OCI-LY1 (cell line): ENCODE measurements around the gene PDLIM3.

Source experiments
- H2AFZ ChIP-seq: fragments of 200-600 bp; sonication (generic), shearing (Covaris generic); 2 replicates; pipeline ENCODE4 v1.6.0; 2014; ENCODE audit warnings: antibody characterized with exemption, mild to moderate bottlenecking, low read length
- H3F3A ChIP-seq: fragments of 200-600 bp; sonication (generic), shearing (Covaris generic); 2 replicates; pipeline ENCODE4 v1.6.0; 2014; ENCODE audit warnings: mild to moderate bottlenecking, antibody characterized with exemption, low read length, moderate library complexity; ENCODE audit not compliant: insufficient read depth
- H3K27ac ChIP-seq: fragments of 200-600 bp; sonication (generic); 2 replicates; pipeline ENCODE4 v1.5.1; 2014; ENCODE audit warnings: low read length, mixed run types, mild to moderate bottlenecking, low read depth; ENCODE audit not compliant: poor library complexity, severe bottlenecking
- H3K27me3 ChIP-seq: fragments of 200-600 bp; sonication (generic); 2 replicates; pipeline ENCODE4 v1.6.0; 2014; ENCODE audit warnings: antibody characterized with exemption, mild to moderate bottlenecking, low read length, moderate library complexity; ENCODE audit not compliant: insufficient read depth
- H3K36me3 ChIP-seq: fragments of 200-600 bp; sonication (generic); 2 replicates; pipeline ENCODE4 v1.6.1; 2014; ENCODE audit warnings: mild to moderate bottlenecking, antibody characterized with exemption, low read length, moderate library complexity, mixed read lengths; ENCODE audit not compliant: insufficient read depth
- H3K4me1 ChIP-seq: fragments of 200-600 bp; sonication (generic); 2 replicates; pipeline ENCODE4 v1.5.1; 2014; ENCODE audit warnings: mild to moderate bottlenecking, low read length, moderate library complexity; ENCODE audit not compliant: insufficient read depth, severe bottlenecking
- H3K4me2 ChIP-seq: fragments of 200-600 bp; sonication (generic), shearing (Covaris generic); 2 replicates; pipeline ENCODE4 v1.6.1; 2014; ENCODE audit warnings: low read length
- H3K4me3 ChIP-seq: fragments of 200-600 bp; sonication (generic); 2 replicates; pipeline ENCODE4 v1.5.1; 2014; ENCODE audit warnings: low read length, low read depth, mild to moderate bottlenecking, mixed read lengths; ENCODE audit not compliant: poor library complexity, severe bottlenecking
- H3K79me2 ChIP-seq: fragments of 200-600 bp; shearing (Covaris generic); 2 replicates; pipeline ENCODE4 v1.6.1; 2016; ENCODE audit warnings: mixed run types, low read length, mixed read lengths; ENCODE audit not compliant: insufficient read depth
- H3K9ac ChIP-seq: fragments of 200-600 bp; sonication (generic), shearing (Covaris generic); 2 replicates; pipeline ENCODE4 v1.6.1; 2014; ENCODE audit warnings: mild to moderate bottlenecking, low read length, mixed read lengths
- H3K9me2 ChIP-seq: fragments of 200-600 bp; sonication (generic), shearing (Covaris generic); 2 replicates; pipeline ENCODE4 v1.6.1; 2014; ENCODE audit warnings: low read depth, mild to moderate bottlenecking, low read length, mixed read lengths
- H3K9me3 ChIP-seq: fragments of 200-600 bp; shearing (Covaris generic); 2 replicates; pipeline ENCODE4 v1.6.1; 2014; ENCODE audit warnings: low read length, mixed read lengths
- H4K20me1 ChIP-seq: fragments of 200-600 bp; sonication (generic), shearing (Covaris generic); 2 replicates; pipeline ENCODE4 v1.6.0; 2016; ENCODE audit warnings: mild to moderate bottlenecking, low read length; ENCODE audit not compliant: insufficient read depth
- CTCF ChIP-seq: fragments of 200-600 bp; sonication (generic), shearing (Covaris generic); IDR thresholded peaks from 2 replicates; pipeline ENCODE4 v1.5.1; 2017; ENCODE audit warnings: mild to moderate bottlenecking, antibody characterized with exemption, low read length, moderate library complexity, mixed read lengths
- EZH2 ChIP-seq: fragments of 200-600 bp; sonication (generic), shearing (Covaris generic); IDR thresholded peaks from 2 replicates; pipeline ENCODE4 v1.8.0; 2017; ENCODE audit warnings: borderline replicate concordance, mixed run types, mild to moderate bottlenecking, antibody characterized with exemption, low read length, moderate library complexity, mixed read lengths

The PDLIM3 gene

GRCh38 chr4:185457136-185457535 is 78.2 kb downstream of the PDLIM3 start:
- H3K4me2 ChIP-seq: no peak overlapping the region
- no peak for TF ChIP-seq EZH2
- TF ChIP-seq CTCF: no peak
- H3K9me2 ChIP-seq: no peaks in the 10 kb centered on the region
- H3K79me2 ChIP-seq: no peaks in the 10 kb centered on the region
- no peak overlapping the region for H3K27ac ChIP-seq
- no peak overlapping the region for H3K4me3 ChIP-seq
- H4K20me1 ChIP-seq: no peaks in the 10 kb centered on the region
- no peaks in the 10 kb centered on the region for H3K4me1 ChIP-seq
- no peaks in the 10 kb centered on the region for H3K36me3 ChIP-seq
- no peak overlapping the region for H3K9ac ChIP-seq
- no peaks in the 10 kb centered on the region for H3F3A ChIP-seq
- H2AFZ ChIP-seq: no peak overlapping the region
- no peaks in the 10 kb centered on the region for H3K27me3 ChIP-seq
- H3K9me3 ChIP-seq: no peaks in the 10 kb centered on the region

GRCh38 chr4:185456131-185456530 is 79.2 kb downstream of the PDLIM3 start:
- H3K9me2 ChIP-seq: no peaks in the 10 kb centered on the region
- H3F3A ChIP-seq: no peaks in the 10 kb centered on the region
- H3K27me3 ChIP-seq: no peaks in the 10 kb centered on the region
- no peaks in the 10 kb centered on the region for H4K20me1 ChIP-seq
- H3K4me1 ChIP-seq: no peaks in the 10 kb centered on the region
- H3K79me2 ChIP-seq: no peaks in the 10 kb centered on the region
- H3K9ac ChIP-seq: no peak overlapping the region
- no peak overlapping the region for H3K27ac ChIP-seq
- H3K36me3 ChIP-seq: no peaks in the 10 kb centered on the region
- no peak overlapping the region for H3K4me2 ChIP-seq
- no peaks in the 10 kb centered on the region for H3K9me3 ChIP-seq
- H3K4me3 ChIP-seq: no peak overlapping the region
- TF ChIP-seq CTCF: no peak
- no peak for TF ChIP-seq EZH2
- no peak overlapping the region for H2AFZ ChIP-seq
